Measurements from ENCODE around the gene ZBTB4. TPM values are rescaled to one million over a fixed set of nuclear protein-coding genes. Genes with fewer than 3 reads are reported as not detected.
A peak's percentile ranks its signal among the peaks of the same experiment; 100 is the strongest.

ZBTB4 gene
- total RNA-seq, 2 donors from 2014 or later: 18.9 to 27.5 TPM

GRCh38 chr17:7445619-7445968 lies 33.8 kb downstream of the ZBTB4 start:
- Mint-ChIP-seq H3K27ac (no peak overlapping the region), H3K27me3 (peaks cover 46% of the 10 kb centered on the region), H3K4me3 (peak overlapping the region; percentile 69), H3K4me1 (peaks cover 6% of the 10 kb centered on the region), H3K9me3 (no peaks in the 10 kb centered on the region), H3K36me3 (ENCODE audit: low read depth) (peaks cover 9% of the 10 kb centered on the region)
- peak; percentile 54 for ATAC-seq (replicated peaks)

GRCh38 chr17:7444682-7445618 lies 34.5 kb downstream of the ZBTB4 start, which contains the start of gene CHRNB1:
Gene CHRNB1, plus strand, starts transcription at chr17:7445061. Its CDS starts 67 bp downstream, at chr17:7445128.
- Mint-ChIP-seq H3K4me1 (peaks cover 10% of the 10 kb centered on the region), H3K36me3 (ENCODE audit: low read depth) (peaks cover 15% of the 10 kb centered on the region), H3K9me3 (no peaks in the 10 kb centered on the region), H3K27me3 (peaks cover 51% of the 10 kb centered on the region), H3K4me3 (peak within 1 kb of the TSS; percentile 69), H3K27ac (no peak within 1 kb of the TSS)
- ATAC-seq (replicated peaks): peak; percentile 53

GRCh38 chr17:7443499-7444485 lies 35.6 kb downstream of the ZBTB4 start:
- no peaks in the 10 kb centered on the region for H3K9me3 Mint-ChIP-seq
- H3K27ac Mint-ChIP-seq: peak overlapping the region; percentile 47
- H3K36me3 Mint-ChIP-seq (ENCODE audit: low read depth): peaks cover 22% of the 10 kb centered on the region
- peaks cover 13% of the 10 kb centered on the region for H3K4me1 Mint-ChIP-seq
- ATAC-seq (replicated peaks): no peak
- H3K4me3 Mint-ChIP-seq: peak overlapping the region; percentile 69
- H3K27me3 Mint-ChIP-seq: peaks cover 55% of the 10 kb centered on the region

GRCh38 chr17:7442142-7442541 lies 37.3 kb downstream of the ZBTB4 start:
- no peak overlapping the region for H3K27ac Mint-ChIP-seq
- H3K4me3 Mint-ChIP-seq: no peak overlapping the region
- peaks cover 51% of the 10 kb centered on the region for H3K27me3 Mint-ChIP-seq
- no peaks in the 10 kb centered on the region for H3K9me3 Mint-ChIP-seq
- H3K36me3 Mint-ChIP-seq (ENCODE audit: low read depth): peaks cover 37% of the 10 kb centered on the region
- H3K4me1 Mint-ChIP-seq: peaks cover 24% of the 10 kb centered on the region
- no peak for ATAC-seq (replicated peaks)

GRCh38 chr17:7441266-7441665 lies 38.2 kb downstream of the ZBTB4 start:
- H3K27me3 Mint-ChIP-seq: peaks cover 48% of the 10 kb centered on the region
- peaks cover 24% of the 10 kb centered on the region for H3K4me1 Mint-ChIP-seq
- no peak overlapping the region for H3K27ac Mint-ChIP-seq
- no peak for ATAC-seq (replicated peaks)
- H3K9me3 Mint-ChIP-seq: no peaks in the 10 kb centered on the region
- peaks cover 45% of the 10 kb centered on the region for H3K36me3 Mint-ChIP-seq (ENCODE audit: low read depth)
- H3K4me3 Mint-ChIP-seq: peak overlapping the region; percentile 95

- H3K4me1 Mint-ChIP-seq: peaks cover 23% of the 10 kb centered on the region
Measured at GRCh38 chr17:7440834-7441195, 38.6 kb downstream of the ZBTB4 start.

GRCh38 chr17:7440113-7440833 lies 39.2 kb downstream of the ZBTB4 start:
- no peak for ATAC-seq (replicated peaks)
- Mint-ChIP-seq H3K36me3 (ENCODE audit: low read depth) (peaks cover 45% of the 10 kb centered on the region), H3K4me1 (peaks cover 18% of the 10 kb centered on the region), H3K27me3 (peaks cover 39% of the 10 kb centered on the region), H3K27ac (peak overlapping the region; percentile 84), H3K9me3 (no peaks in the 10 kb centered on the region), H3K4me3 (peak overlapping the region; percentile 95)

More at GRCh38 chr17:7440834-7441195, 38.6 kb downstream of the ZBTB4 start:
- peak; percentile 19 for ATAC-seq (replicated peaks)
- Mint-ChIP-seq H3K36me3 (ENCODE audit: low read depth) (peaks cover 47% of the 10 kb centered on the region), H3K9me3 (no peaks in the 10 kb centered on the region), H3K27me3 (peaks cover 44% of the 10 kb centered on the region), H3K4me3 (peak overlapping the region; percentile 95), H3K27ac (peak overlapping the region; percentile 84)

GRCh38 chr17:7439462-7440112 lies 39.8 kb downstream of the ZBTB4 start, which contains the start of gene FGF11:
Gene FGF11, plus strand, starts transcription at chr17:7439512. Its CDS starts 109 bp downstream, at chr17:7439621.
- Mint-ChIP-seq H3K27me3 (peaks cover 36% of the 10 kb centered on the region), H3K4me1 (peaks cover 18% of the 10 kb centered on the region), H3K4me3 (peak within 1 kb of the TSS; percentile 95), H3K9me3 (no peaks in the 10 kb centered on the region), H3K36me3 (ENCODE audit: low read depth) (peaks cover 47% of the 10 kb centered on the region), H3K27ac (peak within 1 kb of the TSS; percentile 84)
- ATAC-seq (replicated peaks): no peak

GRCh38 chr17:7438656-7439460 lies 40.6 kb downstream of the ZBTB4 start:
- Mint-ChIP-seq H3K4me3 (peak overlapping the region; percentile 95), H3K36me3 (ENCODE audit: low read depth) (peaks cover 47% of the 10 kb centered on the region), H3K27me3 (peaks cover 30% of the 10 kb centered on the region), H3K27ac (peak overlapping the region; percentile 78), H3K9me3 (no peaks in the 10 kb centered on the region), H3K4me1 (peaks cover 18% of the 10 kb centered on the region)
- ATAC-seq (replicated peaks): no peak

- Mint-ChIP-seq H3K4me3 (peak overlapping the region; percentile 95), H3K36me3 (ENCODE audit: low read depth) (peaks cover 47% of the 10 kb centered on the region), H3K4me1 (peaks cover 18% of the 10 kb centered on the region), H3K27ac (peak overlapping the region; percentile 78), H3K27me3 (peaks cover 22% of the 10 kb centered on the region), H3K9me3 (no peaks in the 10 kb centered on the region)
- no peak for ATAC-seq (replicated peaks)
Measured at GRCh38 chr17:7437950-7438614, 41.3 kb downstream of the ZBTB4 start.

- Mint-ChIP-seq H3K27ac (peak overlapping the region; percentile 78), H3K9me3 (no peaks in the 10 kb centered on the region), H3K4me3 (peak overlapping the region; percentile 95), H3K36me3 (ENCODE audit: low read depth) (peaks cover 47% of the 10 kb centered on the region), H3K4me1 (peaks cover 18% of the 10 kb centered on the region), H3K27me3 (peaks cover 19% of the 10 kb centered on the region)
- ATAC-seq (replicated peaks): no peak
Measured at GRCh38 chr17:7437369-7437863, 42.0 kb downstream of the ZBTB4 start.
